Testis (tissue), 3 donors: Measurements from ENCODE around the gene RSPH10B2. TPM values are rescaled to one million over a fixed set of nuclear protein-coding genes. Genes with fewer than 3 reads are reported as not detected.
A peak's percentile ranks its signal among the peaks of the same experiment; 100 is the strongest.
"Not testable (repeated sequence)": the region's sequence is repeated elsewhere in the genome, so short reads cannot be mapped to it uniquely, and the experiment has no call there.

Source experiments
- DNase-seq: peaks from one replicate; pipeline ENCODE4 v3.0.0-alpha.2; 2019
- H3K27ac ChIP-seq, 2 donors: fragments of 200-600 bp; sonication (generic); one replicate each; pipeline ENCODE4 v1.5.1; 2019
- H3K27me3 ChIP-seq: fragments of 200-600 bp; sonication (generic); one replicate; pipeline ENCODE4 v1.5.1; 2019
- H3K36me3 ChIP-seq: fragments of 200-600 bp; sonication (generic); one replicate; pipeline ENCODE4 v1.5.1; 2017; ENCODE audit warnings: low read depth; ENCODE audit errors: missing control alignments
- H3K4me1 ChIP-seq: fragments of 200-600 bp; sonication (generic); one replicate; pipeline ENCODE4 v1.5.1; 2019
- H3K4me3 ChIP-seq, 2 donors: fragments of 200-600 bp; sonication (generic); one replicate each; pipeline ENCODE4 v1.5.1; 2017 to 2019
- H3K9me3 ChIP-seq: fragments of 200-600 bp; sonication (generic); one replicate; pipeline ENCODE4 v1.5.1; 2017
- POLR2A ChIP-seq: fragments of 450-650 bp; IDR thresholded peaks from one replicate; pipeline ENCODE4 v1.6.1; 2017; ENCODE audit warnings: antibody characterized with exemption, mild to moderate bottlenecking, moderate library complexity
- WGBS, 2 donors: methylation state at CpG; one replicate each; pipeline ENCODE4 v1.1.5; 2018; 5-methylcytosine and 5-hydroxymethylcytosine counted together
- intact Hi-C: fragments of 100-400 bp; cut with DNase I; formaldehyde crosslinking; loops from one replicate; pipeline ENCODE4 v1.15.1; 2023; ENCODE audit warnings: low total_unique reads
- polyA plus RNA-seq: library from polyadenylated mRNA; stranded (reverse); fragments of 350-450 nt; fragmentation: Illumina TruSeq; extraction: RNeasy Lipid Tissue Mini Kit (QIAGEN cat#74804); gene quantifications from one replicate; pipeline ENCODE4 v1.2.3, GENCODE V29; 2014; ENCODE audit warnings: low read depth, low replicate concordance; ENCODE audit not compliant: insufficient read depth
- total RNA-seq, 2 donors: library from RNA; depleted of rRNA; stranded (reverse); fragments of >200 nt; gene quantifications; one replicate each; pipeline ENCODE4 v1.2.3, GENCODE V29; 2016
- TF ChIP-seq, protein P1 (sequence below), 3 experiments: fragments of 450-650 bp in 2 of 3; fragments of 200-600 bp in 1 of 3; sonication (generic) in 1 of 3; IDR thresholded peaks; one replicate each; pipeline ENCODE4 v1.5.1; 2016 to 2019; ENCODE audit warnings: antibody characterized with exemption in 3 of 3, mild to moderate bottlenecking in 2 of 3, moderate library complexity in 1 of 3

Gene RSPH10B2
- total and polyA plus RNA-seq, 3 donors from 2014 or later, result 24.3 to 61.3 (median 55.8) TPM

DNA sequence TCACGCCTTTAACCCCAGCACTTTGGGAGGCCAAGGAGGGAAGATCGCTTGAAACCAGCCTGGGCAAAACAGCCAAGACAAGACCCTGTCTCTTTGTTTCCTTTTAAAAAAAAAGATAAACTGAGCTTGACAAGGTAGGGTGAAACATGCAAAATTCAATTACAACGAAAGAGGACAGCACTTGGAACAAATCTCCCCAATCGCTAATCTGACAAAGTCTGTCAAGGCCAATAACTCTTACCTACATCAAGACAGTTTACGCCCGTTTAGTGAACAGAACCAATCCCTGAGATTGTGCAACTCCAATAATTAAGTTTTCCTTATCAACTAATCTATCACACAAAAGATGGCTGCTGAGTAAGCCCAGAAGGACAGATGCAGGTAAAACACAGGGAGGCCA, 67.7 kb downstream of the RSPH10B2 start:
- H3K27ac ChIP-seq, H3K36me3 ChIP-seq, H3K4me3 ChIP-seq, H3K27me3 ChIP-seq, H3K9me3 ChIP-seq, DNase-seq, H3K4me1 ChIP-seq, intact Hi-C loops: not testable (repeated sequence)
- WGBS, 2 donors, result 89 to 93% methylated on average over 6 of the region's 6 CpGs

DNA sequence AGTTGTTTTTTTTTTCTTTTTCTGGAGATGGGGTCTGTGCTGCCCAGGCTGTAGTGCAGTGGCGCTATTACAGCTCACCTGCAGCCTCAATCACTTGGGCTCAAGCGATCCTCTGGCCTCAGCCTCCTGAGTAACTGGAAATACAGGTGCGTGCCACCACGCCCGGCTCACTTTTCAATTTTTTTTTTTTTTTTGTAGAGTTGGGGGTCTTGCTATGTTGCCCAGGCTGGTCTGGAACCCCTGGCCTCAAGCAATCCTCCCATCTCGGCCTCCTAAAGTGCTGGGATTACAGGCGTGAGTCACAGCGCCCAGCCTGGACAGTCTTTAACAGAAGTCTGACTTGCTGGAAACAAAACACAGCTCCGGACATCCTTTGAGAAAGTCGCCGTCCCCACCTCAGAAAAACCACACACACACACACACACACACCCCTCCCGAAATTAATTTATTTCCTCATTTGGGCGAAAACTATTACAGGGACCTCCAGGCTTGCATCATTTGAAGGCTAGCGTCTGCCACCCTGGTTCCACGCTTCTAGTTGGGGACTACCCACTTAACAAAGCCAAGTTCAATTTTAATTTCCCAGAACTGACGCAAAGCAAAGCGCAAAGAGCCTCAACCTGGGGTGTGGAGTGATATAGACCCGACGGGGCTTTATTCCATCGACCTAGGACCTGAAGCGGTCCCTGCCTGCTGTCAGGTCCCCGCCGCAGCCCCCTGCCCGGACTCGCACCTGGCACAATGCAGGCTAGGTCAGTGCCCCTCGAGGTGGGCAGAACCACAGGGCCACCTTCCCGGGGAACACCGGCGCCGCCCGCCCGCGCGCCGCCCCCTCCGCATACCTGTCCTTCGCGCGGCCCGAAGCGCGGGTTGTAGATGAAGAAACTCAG, 71.6 kb downstream of the RSPH10B2 start:
- H3K4me1 ChIP-seq, intact Hi-C loops, H3K27ac ChIP-seq, H3K9me3 ChIP-seq, H3K27me3 ChIP-seq, H3K36me3 ChIP-seq, DNase-seq: not testable (repeated sequence)
- peak overlapping the region; percentile 59 to 70 for H3K4me3 ChIP-seq
- WGBS, 2 donors, result 25% methylated on average over 15 of the region's 42 CpGs; no CpG with 5 or more reads in 1 of the 2 donors

DNA sequence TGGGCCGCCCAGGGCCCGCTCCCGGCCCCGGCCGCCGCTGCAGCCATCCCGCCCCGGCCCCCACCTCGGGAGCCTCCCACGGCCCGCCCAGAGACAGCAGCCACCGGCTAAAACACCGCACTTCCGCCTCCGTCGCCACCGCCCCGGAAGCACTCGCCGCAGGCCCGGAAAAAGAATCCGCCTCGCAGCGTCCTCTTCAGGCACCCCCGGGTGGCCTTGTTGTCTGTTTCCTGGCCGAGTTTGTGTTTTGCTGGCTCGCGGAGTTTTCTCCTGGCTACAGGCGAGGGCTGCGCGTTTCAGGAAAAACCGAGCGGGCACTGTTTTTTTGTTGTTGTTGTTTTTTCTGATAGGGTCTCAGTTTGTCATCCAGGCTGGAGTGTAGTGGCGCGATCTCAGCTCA, 72.2 kb downstream of the RSPH10B2 start, which contains the start of gene CCZ1B:
Gene CCZ1B, minus strand, starts transcription at position 125 of the 400 bp plus-strand sequence. Its CDS starts 78 bp downstream, at position 47.
- H3K27me3 ChIP-seq, intact Hi-C loops, H3K36me3 ChIP-seq, H3K4me1 ChIP-seq, H3K9me3 ChIP-seq: not testable (repeated sequence)
- WGBS, 2 donors, result 1 to 2% methylated on average over 14 of the region's 35 CpGs
- Histone ChIP-seq H3K4me3 (peak within 1 kb of the TSS; percentile 59 to 70), H3K27ac (peak within 1 kb of the TSS; percentile 70 to 74)
- DNase-seq, result peak; percentile 89

DNA sequence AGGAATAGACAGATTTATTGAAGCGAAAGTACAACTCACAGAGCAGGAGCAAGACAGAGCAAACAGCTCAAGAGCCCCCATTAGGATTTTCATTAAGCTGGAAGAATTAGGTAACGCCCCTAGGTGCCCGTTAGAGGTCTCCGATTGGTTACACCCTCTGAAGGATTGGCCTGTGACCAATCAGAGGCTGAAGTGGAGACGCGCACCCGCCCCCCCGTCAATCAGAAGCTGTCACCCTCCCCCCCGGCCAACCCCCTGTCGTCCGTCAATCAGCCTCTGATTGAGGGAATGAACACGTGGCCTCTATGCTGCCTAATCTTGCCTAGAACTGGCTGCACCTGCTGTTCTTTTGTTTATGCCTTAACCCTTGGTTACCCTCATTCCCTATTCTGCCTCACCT, 73.3 kb downstream of the RSPH10B2 start:
- H3K27me3 ChIP-seq, H3K4me3 ChIP-seq, intact Hi-C loops, H3K9me3 ChIP-seq, H3K36me3 ChIP-seq, H3K4me1 ChIP-seq, H3K27ac ChIP-seq: not testable (repeated sequence)
- peak; percentile 52 for DNase-seq
- whole genome bisulfite sequencing, 2 donors, result 26 to 55% methylated on average over 10 to 12 of the region's 12 CpGs

DNA sequence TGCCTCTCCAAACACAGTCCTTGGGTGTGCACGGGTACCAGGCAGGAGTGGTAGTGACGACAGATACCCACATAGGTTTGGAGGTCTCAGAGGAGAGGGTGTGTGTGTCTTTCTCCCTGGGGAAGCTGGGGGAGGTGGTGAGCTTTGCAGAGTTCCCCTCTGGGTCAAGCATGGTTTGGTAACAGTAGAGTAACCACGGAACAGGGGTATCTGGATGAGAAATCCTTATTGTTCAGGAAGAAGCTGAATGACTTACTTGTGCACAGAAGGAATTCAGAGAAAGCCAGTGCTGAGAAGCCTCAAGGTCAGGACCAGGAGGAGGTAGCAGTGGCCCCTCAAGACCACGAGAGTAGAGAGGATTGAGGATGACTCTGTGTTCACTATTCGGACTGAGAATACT, 75.7 kb downstream of the RSPH10B2 start:
- intact Hi-C loops, H3K27me3 ChIP-seq, H3K4me3 ChIP-seq, H3K36me3 ChIP-seq, H3K27ac ChIP-seq, H3K4me1 ChIP-seq, DNase-seq, H3K9me3 ChIP-seq: not testable (repeated sequence)
- WGBS, 2 donors, result 42 to 53% methylated on average over 5 of the region's 5 CpGs

GRCh38 chr7:6830026-6830425, 76.1 kb downstream of the RSPH10B2 start:
- H3K27me3 ChIP-seq, H3K36me3 ChIP-seq, DNase-seq, H3K27ac ChIP-seq, H3K4me3 ChIP-seq, intact Hi-C loops, H3K9me3 ChIP-seq, H3K4me1 ChIP-seq: not testable (repeated sequence)
- 83 to 93% methylated on average over 6 of the region's 6 CpGs for WGBS, 2 donors

GRCh38 chr7:6831018-6831725, 77.3 kb downstream of the RSPH10B2 start:
- Histone ChIP-seq H3K36me3 (no peaks in the 10 kb centered on the region), H3K4me1 (no peaks in the 10 kb centered on the region), H3K9me3 (no peaks in the 10 kb centered on the region), H3K27ac (no peak overlapping the region), H3K4me3 (no peak overlapping the region), H3K27me3 (no peaks in the 10 kb centered on the region)
- intact Hi-C loops, result no loop called here
- WGBS, 2 donors, result 73 to 80% methylated on average over 7 of the region's 7 CpGs
- DNase-seq, result no peak
- TF ChIP-seq, protein P1, sequence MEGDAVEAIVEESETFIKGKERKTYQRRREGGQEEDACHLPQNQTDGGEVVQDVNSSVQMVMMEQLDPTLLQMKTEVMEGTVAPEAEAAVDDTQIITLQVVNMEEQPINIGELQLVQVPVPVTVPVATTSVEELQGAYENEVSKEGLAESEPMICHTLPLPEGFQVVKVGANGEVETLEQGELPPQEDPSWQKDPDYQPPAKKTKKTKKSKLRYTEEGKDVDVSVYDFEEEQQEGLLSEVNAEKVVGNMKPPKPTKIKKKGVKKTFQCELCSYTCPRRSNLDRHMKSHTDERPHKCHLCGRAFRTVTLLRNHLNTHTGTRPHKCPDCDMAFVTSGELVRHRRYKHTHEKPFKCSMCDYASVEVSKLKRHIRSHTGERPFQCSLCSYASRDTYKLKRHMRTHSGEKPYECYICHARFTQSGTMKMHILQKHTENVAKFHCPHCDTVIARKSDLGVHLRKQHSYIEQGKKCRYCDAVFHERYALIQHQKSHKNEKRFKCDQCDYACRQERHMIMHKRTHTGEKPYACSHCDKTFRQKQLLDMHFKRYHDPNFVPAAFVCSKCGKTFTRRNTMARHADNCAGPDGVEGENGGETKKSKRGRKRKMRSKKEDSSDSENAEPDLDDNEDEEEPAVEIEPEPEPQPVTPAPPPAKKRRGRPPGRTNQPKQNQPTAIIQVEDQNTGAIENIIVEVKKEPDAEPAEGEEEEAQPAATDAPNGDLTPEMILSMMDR (IDR thresholded peaks at IDR 0.05), result no peak
- no peak for TF ChIP-seq POLR2A
